Epidermal melanocyte (primary cell): Measurements from ENCODE around the gene MRPL11.
"Not testable (repeated sequence)": the region's sequence is repeated elsewhere in the genome, so short reads cannot be mapped to it uniquely, and the experiment has no call there.

ENCODE experiments used
- DNase-seq: peaks from one replicate; pipeline ENCODE4 v3.0.0; 2011; ENCODE audit warnings: low spot score; ENCODE audit not compliant: insufficient read length

MRPL11 gene

GRCh38 chr11:66431871-66432329 lies 6.7 kb downstream of the MRPL11 start:
- not testable (repeated sequence) for DNase-seq

GRCh38 chr11:66431287-66431686 lies 7.4 kb downstream of the MRPL11 start:
- DNase-seq, result not testable (repeated sequence)

- DNase-seq, result peak; percentile 50
Measured at GRCh38 chr11:66429983-66430602, 8.6 kb downstream of the MRPL11 start.

- DNase-seq, result no peak
Measured at GRCh38 chr11:66428933-66429332, 9.7 kb downstream of the MRPL11 start.

- DNase-seq, result no peak
Measured at GRCh38 chr11:66426314-66426713, 12.3 kb downstream of the MRPL11 start.

- DNase-seq, result peak; percentile 87
Measured at GRCh38 chr11:66421492-66422205, 17.0 kb downstream of the MRPL11 start.

GRCh38 chr11:66420671-66421476 lies 17.8 kb downstream of the MRPL11 start, which contains the start of gene NPAS4:
TSS of gene NPAS4 (plus strand) at chr11:66421035. CDS start at chr11:66421180, 145 bp downstream.
- DNase-seq, result no peak

- no peak for DNase-seq
Measured at GRCh38 chr11:66419825-66420224, 18.8 kb downstream of the MRPL11 start.

GRCh38 chr11:66418986-66419308 lies 19.7 kb downstream of the MRPL11 start:
- DNase-seq, result no peak

- DNase-seq, result peak; percentile 67
Measured at GRCh38 chr11:66418168-66418985, 20.3 kb downstream of the MRPL11 start.

GRCh38 chr11:66417000-66417399 lies 21.6 kb downstream of the MRPL11 start:
- DNase-seq, result no peak

GRCh38 chr11:66415423-66415822 lies 23.2 kb downstream of the MRPL11 start:
- DNase-seq, result no peak

- no peak for DNase-seq
Measured at GRCh38 chr11:66414120-66414934, 24.3 kb downstream of the MRPL11 start.

- no peak for DNase-seq
Measured at GRCh38 chr11:66413167-66413566, 25.5 kb downstream of the MRPL11 start.

- no peak for DNase-seq
Measured at GRCh38 chr11:66412110-66412509, 26.5 kb downstream of the MRPL11 start.

GRCh38 chr11:66411323-66411722 lies 27.3 kb downstream of the MRPL11 start:
- DNase-seq, result no peak

GRCh38 chr11:66410191-66410590 lies 28.5 kb downstream of the MRPL11 start:
- no peak for DNase-seq

- DNase-seq, result no peak
Measured at GRCh38 chr11:66409226-66409625, 29.4 kb downstream of the MRPL11 start.

GRCh38 chr11:66408488-66409214 lies 30.0 kb downstream of the MRPL11 start:
- peak; percentile 87 for DNase-seq

- DNase-seq, result no peak
Measured at GRCh38 chr11:66407651-66408050, 31.0 kb downstream of the MRPL11 start.
